H1 (cell line): ENCODE results near the gene DAPK1. TPM values are rescaled to one million over a fixed set of nuclear protein-coding genes. Genes with fewer than 3 reads are reported as not detected.

Experiments used
- KDM1A ChIP-seq: fragments of 200-600, 300-600 bp; sonication (generic); IDR thresholded peaks from 2 replicates; pipeline ENCODE4 v1.7.1; 2016; ENCODE audit warnings: mild to moderate bottlenecking, low read length, borderline replicate concordance
- RXRA ChIP-seq: IDR thresholded peaks from 2 replicates; pipeline ENCODE4 v1.6.1; 2011; ENCODE audit warnings: low read depth, mild to moderate bottlenecking, low read length, moderate library complexity; ENCODE audit not compliant: insufficient read depth
- TAF7 ChIP-seq: optimal IDR thresholded peaks from 2 replicates; pipeline ENCODE3; 2011; ENCODE audit warnings: low read depth, mild to moderate bottlenecking, inconsistent platforms, low read length, moderate library complexity, borderline replicate concordance
- polyA plus RNA-seq, 7 experiments: library from polyadenylated mRNA; depleted of rRNA in 3 of 7; stranded (reverse) in 5 of 7; unstranded in 2 of 7; fragments of >200 nt in 5 of 7; fragments of 200-250 nt in 2 of 7; gene quantifications; 1 replicate in 5 of 7; 2 replicates in 1 of 7; 4 replicates in 1 of 7; pipeline versions ENCODE4 v1.2.1 to v1.2.3, GENCODE V29; 2011 to 2013; ENCODE audit warnings: missing spikeins in 2 of 7, mixed read lengths in 2 of 7
- total RNA-seq: library from RNA; stranded (reverse); fragmentation: NEBNext Ultra II Directional; extraction: Animal tissue kit (Norgen Biotek cat#: 25700); gene quantifications from 2 replicates; pipeline ENCODE4 v1.2.1, GENCODE V29; 2021
- TF ChIP-seq, protein P1 (sequence below): IDR thresholded peaks from 2 replicates; pipeline ENCODE4 v1.6.1; 2012; ENCODE audit warnings: low read length, inconsistent platforms
- TF ChIP-seq, protein P2 (sequence below): IDR thresholded peaks from 2 replicates; pipeline ENCODE4 v1.6.1; 2012; ENCODE audit warnings: inconsistent platforms

The DAPK1 gene
- total and polyA plus RNA-seq, 2 of the 8 experiments (the other 6 are each of a cell fraction or from before 2014, with no cell fraction given) = 62.4 to 131 TPM

DNA sequence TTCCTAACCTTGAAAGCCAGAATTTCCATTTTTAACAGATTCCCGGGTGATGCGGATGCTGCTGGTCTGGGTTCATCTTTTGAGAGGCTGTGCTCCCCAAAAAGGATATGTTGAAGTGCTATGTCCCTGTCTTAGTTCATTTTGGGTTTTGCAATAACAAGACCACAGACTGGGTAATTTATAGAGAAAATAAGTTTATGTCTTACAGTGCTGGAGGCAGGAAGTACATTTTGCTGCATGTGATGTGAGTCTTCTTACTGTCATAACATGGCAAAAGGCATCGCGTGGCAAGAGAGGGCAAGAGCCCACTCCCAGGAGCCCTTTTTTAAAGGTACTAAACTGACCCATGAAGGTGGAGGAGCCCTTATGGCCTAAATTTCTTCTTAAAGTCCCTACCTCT, 114.1 kb downstream of the DAPK1 start (continued):
- TF ChIP-seq RXRA (no peak), KDM1A (no peak), TAF7 (no peak)
- TF ChIP-seq, protein P1, sequence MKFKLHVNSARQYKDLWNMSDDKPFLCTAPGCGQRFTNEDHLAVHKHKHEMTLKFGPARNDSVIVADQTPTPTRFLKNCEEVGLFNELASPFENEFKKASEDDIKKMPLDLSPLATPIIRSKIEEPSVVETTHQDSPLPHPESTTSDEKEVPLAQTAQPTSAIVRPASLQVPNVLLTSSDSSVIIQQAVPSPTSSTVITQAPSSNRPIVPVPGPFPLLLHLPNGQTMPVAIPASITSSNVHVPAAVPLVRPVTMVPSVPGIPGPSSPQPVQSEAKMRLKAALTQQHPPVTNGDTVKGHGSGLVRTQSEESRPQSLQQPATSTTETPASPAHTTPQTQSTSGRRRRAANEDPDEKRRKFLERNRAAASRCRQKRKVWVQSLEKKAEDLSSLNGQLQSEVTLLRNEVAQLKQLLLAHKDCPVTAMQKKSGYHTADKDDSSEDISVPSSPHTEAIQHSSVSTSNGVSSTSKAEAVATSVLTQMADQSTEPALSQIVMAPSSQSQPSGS = no peak
- TF ChIP-seq, protein P2, sequence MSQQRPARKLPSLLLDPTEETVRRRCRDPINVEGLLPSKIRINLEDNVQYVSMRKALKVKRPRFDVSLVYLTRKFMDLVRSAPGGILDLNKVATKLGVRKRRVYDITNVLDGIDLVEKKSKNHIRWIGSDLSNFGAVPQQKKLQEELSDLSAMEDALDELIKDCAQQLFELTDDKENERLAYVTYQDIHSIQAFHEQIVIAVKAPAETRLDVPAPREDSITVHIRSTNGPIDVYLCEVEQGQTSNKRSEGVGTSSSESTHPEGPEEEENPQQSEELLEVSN = no peak
